Kidney (tissue), 14 donors: ENCODE data around the gene AGBL4. TPM values are rescaled to one million over a fixed set of nuclear protein-coding genes. Genes with fewer than 3 reads are reported as not detected.

ENCODE experiments used
- DNase-seq, 5 donors: peaks; one replicate each; pipeline ENCODE4 v3.0.0-alpha.2; 2013 to 2020
- FAIRE-seq: peaks from 2 replicates; lab custom pipeline; 2012; peaks lifted over from hg19 to GRCh38; lab: Jason Lieb, UNC
- H3K27ac ChIP-seq, 2 donors: one replicate each; pipeline ENCODE4 v1.7.0; 2013; ENCODE audit warnings: low read depth in 2 of 2, low read length in 2 of 2, inconsistent platforms in 1 of 2
- H3K27me3 ChIP-seq: one replicate; pipeline ENCODE4 v1.7.1; 2013; ENCODE audit warnings: low read length, inconsistent platforms; ENCODE audit not compliant: control insufficient read depth, insufficient read depth
- H3K36me3 ChIP-seq, 3 donors: one replicate each; pipeline versions ENCODE4 v1.7.0 to v1.7.1; 2013; ENCODE audit warnings: low read length in 3 of 3, control low read depth in 1 of 3, inconsistent platforms in 1 of 3; ENCODE audit not compliant: insufficient read depth in 3 of 3, control insufficient read depth in 2 of 3
- H3K4me1 ChIP-seq, 3 donors: one replicate each; pipeline versions ENCODE4 v1.7.0 to v1.7.1; 2013; ENCODE audit warnings: low read length in 3 of 3, inconsistent platforms in 1 of 3, low read depth in 1 of 3; ENCODE audit not compliant: control insufficient read depth in 2 of 3, insufficient read depth in 2 of 3
- H3K4me3 ChIP-seq, 3 donors: one replicate each; pipeline versions ENCODE4 v1.7.0 to v1.8.1; 2013; ENCODE audit warnings: low read length in 3 of 3, control low read depth in 1 of 3, inconsistent platforms in 1 of 3
- H3K9ac ChIP-seq, 3 donors: one replicate each; pipeline versions ENCODE4 v1.7.0 to v1.7.1; 2013; ENCODE audit warnings: low read length in 3 of 3, control low read depth in 1 of 3, inconsistent platforms in 1 of 3
- H3K9me3 ChIP-seq, 3 donors: one replicate each; pipeline versions ENCODE4 v1.7.0 to v1.7.1; 2013; ENCODE audit warnings: low read length in 3 of 3, control low read depth in 1 of 3, inconsistent platforms in 1 of 3; ENCODE audit not compliant: control insufficient read depth in 2 of 3, insufficient read depth in 1 of 3
- CTCF ChIP-seq: IDR thresholded peaks from 3 replicates; pipeline ENCODE4 v1.5.1; 2012; ENCODE audit warnings: mild to moderate bottlenecking, moderate library complexity, borderline replicate concordance; ENCODE audit not compliant: insufficient read depth; ENCODE audit errors: extremely low read depth
- intact Hi-C: fragments of 100-400 bp; cut with DNase I; formaldehyde crosslinking; loops from one replicate; pipeline ENCODE4 v1.11.1; 2022
- polyA plus RNA-seq: library from polyadenylated mRNA; stranded (reverse); fragments of 350-450 nt; fragmentation: Illumina TruSeq; extraction: RNeasy Lipid Tissue Mini Kit (QIAGEN cat#74804); gene quantifications from one replicate; pipeline ENCODE4 v1.2.3, GENCODE V29; 2014; ENCODE audit warnings: low read depth, low replicate concordance; ENCODE audit not compliant: insufficient read depth
- total RNA-seq: library from RNA; stranded (reverse); fragmentation: NEBNext Ultra II Directional; extraction: Animal tissue kit (Norgen Biotek cat#: 25700); gene quantifications from one replicate; pipeline ENCODE4 v1.2.1, GENCODE V29; 2021
- donor health status: control.
- donor health status: control.
- donor health status: control.
- donor health status: control.
- donor health status: control.
- donor health status: DM: yes; HTN: yes; CAD: no.
- donor health status: Normal renal cell carcinoma (clear cell type).

The AGBL4 gene
- total and polyA plus RNA-seq, 2 donors from 2014 or later = 1.5 to 2.7 TPM

DNA sequence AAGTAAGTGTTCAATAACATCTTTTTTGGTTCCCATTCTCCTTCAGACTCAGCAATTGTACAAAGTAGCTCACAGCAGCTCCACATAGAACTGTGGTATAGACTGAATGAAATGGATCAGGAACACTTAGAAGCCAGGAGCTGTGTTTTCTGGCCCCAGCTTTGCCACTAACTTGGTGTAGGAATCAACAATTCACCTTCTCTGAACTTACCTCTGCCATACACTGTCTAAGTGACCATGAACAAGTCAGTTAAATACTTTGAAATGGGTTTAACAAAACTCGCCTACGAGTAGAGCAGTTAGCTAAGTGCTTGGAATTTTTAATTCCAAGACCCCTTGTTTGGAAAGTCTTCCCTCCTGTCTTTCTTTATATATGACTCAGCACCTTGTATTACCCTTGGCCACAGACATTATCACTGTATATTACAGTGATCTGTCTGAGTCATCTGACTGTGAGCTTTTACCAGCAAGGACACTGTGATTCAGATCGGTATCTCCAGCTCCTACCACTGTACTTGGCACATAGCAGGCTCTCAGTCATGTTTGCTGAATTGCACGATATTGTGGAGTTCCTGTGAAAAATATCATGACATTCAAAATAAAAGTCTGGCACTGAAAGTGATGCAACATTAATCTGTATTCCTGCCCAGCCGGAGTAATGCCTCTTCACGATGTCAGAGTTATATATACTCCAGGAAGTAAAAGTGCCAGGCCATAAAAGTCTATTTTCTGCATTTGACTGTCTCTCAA, 1145.4 kb downstream of the AGBL4 start:
- no peak for TF ChIP-seq CTCF
- Histone ChIP-seq H3K36me3 (no peaks in the 10 kb centered on the region), H3K4me3 (no peak overlapping the region), H3K9ac (no peak overlapping the region), H3K27me3 (no peaks in the 10 kb centered on the region), H3K9me3 (no peaks in the 10 kb centered on the region), H3K27ac (no peak overlapping the region), H3K4me1 (no peaks in the 10 kb centered on the region)
- FAIRE-seq (no peak), DNase-seq (no peak)
- intact Hi-C loops = no loop called here

DNA sequence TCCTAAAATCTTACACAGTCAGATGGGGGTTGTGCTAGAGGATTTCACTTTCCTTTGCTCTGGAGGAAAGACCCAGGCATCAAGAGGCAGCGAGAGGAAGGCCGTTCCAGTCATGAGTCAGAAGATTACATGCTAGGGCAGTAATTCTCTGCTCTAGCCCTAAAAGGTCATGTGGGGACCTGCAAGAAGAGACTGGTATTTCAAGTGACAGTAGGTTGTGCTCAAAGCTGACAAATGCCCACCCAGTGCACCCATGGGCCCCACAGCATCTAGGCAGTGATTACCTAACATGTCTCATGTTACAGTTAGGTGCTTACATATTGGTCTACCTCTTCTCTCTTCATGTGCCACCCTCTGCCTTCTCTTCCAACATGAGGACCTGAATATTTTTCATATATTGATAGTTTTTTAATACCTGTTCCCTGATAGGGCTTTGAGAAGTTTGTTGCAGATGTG, 1147.4 kb downstream of the AGBL4 start:
- Histone ChIP-seq H3K4me1 (no peaks in the 10 kb centered on the region), H3K36me3 (no peaks in the 10 kb centered on the region), H3K27me3 (no peaks in the 10 kb centered on the region), H3K9me3 (no peaks in the 10 kb centered on the region), H3K9ac (no peak overlapping the region), H3K27ac (no peak overlapping the region), H3K4me3 (no peak overlapping the region)
- no peak for DNase-seq
- intact Hi-C loops = no loop called here
- no peak for TF ChIP-seq CTCF
- no peak for FAIRE-seq

- no peak overlapping the region for H3K9ac ChIP-seq
- FAIRE-seq (no peak), DNase-seq (peak in 2 of 5 donors; percentile 10 to 25)
- no peak overlapping the region for H3K4me3 ChIP-seq
- TF ChIP-seq CTCF = no peak
- H3K4me1 ChIP-seq = peaks cover 0 to 3% (median 0%) of the 10 kb centered on the region in 3 donors
- no peaks in the 10 kb centered on the region for H3K27me3 ChIP-seq
- H3K36me3 ChIP-seq = no peaks in the 10 kb centered on the region
- H3K9me3 ChIP-seq = no peaks in the 10 kb centered on the region
- no peak overlapping the region for H3K27ac ChIP-seq
- intact Hi-C loops = no loop called here
These were observed 1148.0 kb downstream of the AGBL4 start for GRCh38 chr1:48875552-48876329.
